IPS-NIHi7 (cell line): ENCODE data around the gene IFT122.
A peak's percentile ranks its signal among the peaks of the same experiment; 100 is the strongest.

Experiments
- DNase-seq: peaks from one replicate; pipeline ENCODE4 v3.0.0; 2012; ENCODE audit warnings: mixed read lengths; ENCODE audit errors: extremely low spot score

IFT122 gene

GRCh38 chr3:129555616-129556357 is 115.8 kb downstream of the IFT122 start:
- no peak for DNase-seq

DNA sequence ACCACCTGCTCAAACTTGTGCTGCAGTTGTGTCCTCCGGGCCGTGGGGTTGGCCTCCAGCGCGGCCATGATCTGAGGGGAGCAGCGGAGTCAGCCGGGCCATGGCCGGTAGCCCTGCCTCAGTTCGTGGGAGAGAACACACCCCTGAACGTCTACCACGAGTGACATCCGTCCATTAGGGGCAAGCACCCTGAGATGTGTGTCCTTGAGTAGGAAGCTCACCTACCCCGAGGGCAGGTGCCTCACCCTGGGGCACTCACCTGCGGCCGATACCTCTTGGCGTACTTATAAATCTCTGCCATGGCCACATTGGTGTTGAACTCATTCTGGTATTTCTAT is 116.3 kb downstream of the IFT122 start:
- no peak for DNase-seq

GRCh38 chr3:129556890-129557547 is 117.0 kb downstream of the IFT122 start:
- no peak for DNase-seq

DNA sequence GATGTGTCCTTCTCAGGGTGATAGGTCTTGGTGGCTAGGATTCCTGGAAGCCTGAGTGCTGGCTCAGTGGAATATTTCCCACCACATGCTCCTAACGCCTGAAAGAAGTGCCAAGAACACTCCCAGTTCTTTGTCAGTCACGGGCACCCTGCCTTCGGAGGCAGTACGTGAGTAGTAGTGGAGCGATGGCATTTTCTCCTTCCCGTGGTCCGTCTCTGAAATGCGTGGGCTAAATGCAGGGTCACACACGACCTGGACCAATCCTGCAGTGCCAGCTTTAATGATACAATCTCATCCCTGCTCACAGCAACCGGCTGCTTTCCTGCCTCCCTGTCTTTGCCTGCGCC is 117.5 kb downstream of the IFT122 start:
- DNase-seq, result no peak

DNA sequence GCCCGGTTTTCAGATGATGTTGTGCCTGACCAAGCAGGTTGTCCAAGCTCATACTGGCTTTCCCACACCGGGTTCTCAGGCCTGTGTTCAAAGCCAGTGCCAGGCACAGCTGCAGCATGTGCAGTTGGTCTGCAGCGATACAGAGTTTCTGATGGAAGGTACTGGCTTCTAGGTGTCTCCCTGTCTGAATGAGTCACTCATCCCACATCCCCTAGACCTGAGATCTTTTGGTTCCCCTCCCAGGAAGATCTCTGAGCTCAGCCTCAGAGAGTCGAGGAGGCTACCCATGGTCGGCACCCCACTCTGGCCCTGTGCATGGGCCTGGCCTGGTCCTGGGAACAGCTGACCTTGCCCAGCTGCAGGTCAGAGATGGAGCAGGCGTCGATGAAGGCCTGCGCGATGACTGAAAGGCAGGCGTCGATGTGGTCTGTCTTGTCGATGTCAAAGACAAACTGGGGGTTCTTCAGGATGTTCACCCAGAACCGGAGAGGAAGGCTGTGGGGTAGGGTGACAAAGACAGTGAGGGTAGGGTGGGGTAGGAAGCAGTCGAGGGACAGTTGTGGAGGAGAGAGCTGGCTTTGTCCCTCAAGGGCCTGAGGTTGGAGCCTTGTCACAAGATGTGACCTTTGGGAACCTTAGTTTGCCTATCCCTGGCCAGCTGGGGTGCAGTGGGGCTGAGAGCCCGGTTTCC is 118.2 kb downstream of the IFT122 start:
- DNase-seq, result no peak

GRCh38 chr3:129558772-129559564 is 118.9 kb downstream of the IFT122 start:
- DNase-seq, result no peak

DNA sequence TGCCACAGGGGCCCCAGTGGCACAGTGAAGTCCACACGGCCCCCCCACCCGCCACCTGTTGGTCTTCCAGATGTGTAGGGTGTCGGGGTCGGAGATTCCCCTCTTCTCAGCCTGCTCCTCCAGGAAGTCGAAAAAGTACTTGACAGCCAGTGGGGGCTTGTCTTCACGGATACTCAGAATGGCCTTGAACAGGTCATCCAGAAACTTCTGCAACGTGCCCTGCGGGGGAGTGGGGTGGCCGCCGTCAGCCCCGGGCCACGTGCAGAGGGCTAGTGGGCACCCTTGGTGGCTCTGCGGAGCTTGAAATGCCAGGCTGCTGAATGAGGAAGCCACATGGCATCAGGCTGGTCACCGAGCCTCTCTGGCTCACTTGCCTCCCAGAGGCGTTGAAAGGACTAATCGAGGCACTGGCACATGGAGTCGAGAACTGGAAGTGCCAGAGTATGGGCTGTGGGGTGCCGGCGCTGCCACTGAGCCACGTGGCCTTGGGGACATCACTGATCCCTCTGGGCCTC is 119.6 kb downstream of the IFT122 start:
- DNase-seq, result no peak

DNA sequence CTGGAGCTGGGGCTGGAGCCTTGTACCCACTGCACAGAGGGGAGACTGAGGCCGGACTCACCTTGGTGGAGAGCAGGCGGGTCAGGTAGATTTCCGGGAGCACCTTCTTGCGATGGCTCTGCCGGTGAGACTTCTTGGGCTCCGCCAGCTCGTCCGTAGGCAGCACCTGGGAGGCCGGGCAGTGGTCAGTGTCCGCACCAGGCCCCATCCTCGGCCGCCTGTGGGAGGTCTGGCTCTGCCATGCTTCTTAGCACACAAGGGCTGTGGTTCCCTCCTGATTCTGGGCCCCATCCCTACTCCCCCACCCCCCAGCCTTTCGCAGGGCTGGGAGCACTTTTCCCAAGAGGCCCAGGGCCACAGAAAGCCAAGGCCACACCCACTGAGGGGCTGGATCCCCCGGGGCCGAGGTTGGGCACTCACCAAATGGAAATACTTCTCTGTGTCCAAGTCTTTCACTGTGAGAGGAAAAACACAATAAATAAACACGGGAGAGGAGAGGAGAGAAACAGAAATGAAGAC is 120.3 kb downstream of the IFT122 start:
- no peak for DNase-seq

- peak; percentile 42 for DNase-seq
Measured at GRCh38 chr3:129560911-129561594, 121.0 kb downstream of the IFT122 start.

- no peak for DNase-seq
Measured at GRCh38 chr3:129561619-129562248, 121.7 kb downstream of the IFT122 start.

GRCh38 chr3:129562803-129563202 is 122.8 kb downstream of the IFT122 start:
- no peak for DNase-seq

DNA sequence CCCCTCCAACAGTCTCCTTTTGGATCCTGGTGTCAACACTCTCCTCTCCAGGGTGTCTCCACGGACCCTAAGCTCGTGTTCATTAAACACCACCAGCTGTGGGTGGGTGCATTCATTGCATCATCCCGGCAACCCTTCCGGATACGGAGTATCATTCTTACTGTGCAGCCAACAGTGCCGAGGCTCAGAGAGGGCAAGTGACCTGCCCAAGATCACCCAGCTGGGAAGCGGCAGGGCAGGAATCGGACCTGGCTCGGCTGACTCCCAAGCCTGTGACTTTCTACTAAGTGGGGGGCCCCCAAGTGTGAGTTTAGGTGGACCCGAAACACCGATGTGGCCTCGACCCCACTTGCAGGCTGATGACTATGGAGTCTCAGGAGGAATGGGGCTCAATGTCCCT is 123.3 kb downstream of the IFT122 start:
- no peak for DNase-seq

- DNase-seq, result no peak
Measured at GRCh38 chr3:129563850-129564535, 124.0 kb downstream of the IFT122 start.

GRCh38 chr3:129564981-129565644 is 125.1 kb downstream of the IFT122 start:
- no peak for DNase-seq

DNA sequence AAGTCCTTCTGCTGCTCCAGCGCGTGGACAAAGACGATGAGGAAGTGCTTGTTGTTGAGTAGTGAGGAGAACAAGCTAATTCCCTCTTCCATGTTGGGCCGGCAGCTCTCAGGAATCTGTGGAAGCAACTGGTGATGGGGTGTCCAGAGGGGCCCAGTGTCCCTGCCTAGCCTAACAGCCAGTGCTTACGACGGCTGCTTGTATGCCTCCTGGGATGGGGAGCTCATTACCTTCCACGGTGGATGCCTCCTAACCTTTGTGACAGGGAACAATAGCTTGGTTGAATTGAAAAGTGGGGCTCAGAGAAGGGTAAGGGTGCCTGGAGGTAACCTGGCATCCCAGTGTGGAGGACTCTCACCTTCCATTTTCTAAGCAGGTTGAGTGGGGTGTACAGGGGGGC is 125.9 kb downstream of the IFT122 start:
- no peak for DNase-seq

GRCh38 chr3:129567176-129567705 is 127.2 kb downstream of the IFT122 start:
- DNase-seq, result no peak

DNA sequence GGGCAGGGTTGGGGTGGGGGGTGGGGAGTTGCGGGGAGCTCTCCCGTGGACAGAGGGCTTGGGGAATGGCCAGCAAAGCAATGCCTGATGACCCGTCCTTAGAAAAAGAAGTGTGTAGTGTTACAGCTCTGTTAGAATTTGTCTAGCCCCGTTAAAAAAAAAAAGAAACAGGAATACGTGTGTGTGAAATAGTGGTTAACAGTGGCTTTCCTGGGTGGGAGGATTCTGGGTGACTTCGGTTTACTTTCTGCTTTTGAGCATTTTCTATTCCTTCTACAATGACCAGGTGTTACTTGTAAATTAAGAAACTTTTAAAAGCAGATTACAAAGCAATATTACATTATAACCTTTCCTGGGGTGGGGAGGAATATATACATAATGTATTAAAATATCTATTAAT is 127.9 kb downstream of the IFT122 start:
- no peak for DNase-seq

DNA sequence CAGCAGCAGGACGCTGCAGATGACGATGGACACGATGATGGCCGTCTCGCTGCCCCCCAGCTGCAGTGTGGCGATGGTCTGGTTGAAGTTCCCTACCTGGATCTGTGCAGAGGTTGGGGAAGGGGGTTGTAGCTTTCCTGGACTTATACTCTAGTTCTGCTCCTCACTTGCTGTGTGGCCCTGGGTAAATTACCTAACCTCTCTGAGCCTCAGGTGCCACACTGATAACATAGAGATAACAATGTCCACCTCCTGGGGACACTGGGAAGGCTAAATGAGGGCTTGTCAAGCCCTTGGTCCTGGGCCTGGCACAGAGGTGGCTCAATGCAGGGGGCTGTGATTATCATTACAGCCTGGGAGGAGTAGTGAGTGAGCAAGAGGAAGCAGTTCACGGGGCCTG is 129.8 kb downstream of the IFT122 start:
- DNase-seq, result no peak
